GM13977 (cell line): Measurements from ENCODE around the gene MAPKAP1.

Source experiments
- DNase-seq: peaks from one replicate; pipeline ENCODE4 v3.0.0; 2012; ENCODE audit warnings: low spot score
- in situ Hi-C: fragments of 300-500 bp; cut with MboI; formaldehyde crosslinking; loops from one replicate; pipeline ENCODE4 v1.12.0; 2022; ENCODE audit warnings: low sequenced_read_pairs, low pct_unique_long_range_greater_than_20kb, mixed read lengths, inconsistent platforms; ENCODE audit not compliant: unreplicated experiment
- TF ChIP-seq, protein P1 (sequence below): IDR thresholded peaks from 2 replicates; pipeline ENCODE4 v1.5.1; 2012; ENCODE audit warnings: mild to moderate bottlenecking, control low read depth; ENCODE audit not compliant: insufficient read depth; ENCODE audit errors: extremely low read depth, missing control alignments

The MAPKAP1 gene

DNA sequence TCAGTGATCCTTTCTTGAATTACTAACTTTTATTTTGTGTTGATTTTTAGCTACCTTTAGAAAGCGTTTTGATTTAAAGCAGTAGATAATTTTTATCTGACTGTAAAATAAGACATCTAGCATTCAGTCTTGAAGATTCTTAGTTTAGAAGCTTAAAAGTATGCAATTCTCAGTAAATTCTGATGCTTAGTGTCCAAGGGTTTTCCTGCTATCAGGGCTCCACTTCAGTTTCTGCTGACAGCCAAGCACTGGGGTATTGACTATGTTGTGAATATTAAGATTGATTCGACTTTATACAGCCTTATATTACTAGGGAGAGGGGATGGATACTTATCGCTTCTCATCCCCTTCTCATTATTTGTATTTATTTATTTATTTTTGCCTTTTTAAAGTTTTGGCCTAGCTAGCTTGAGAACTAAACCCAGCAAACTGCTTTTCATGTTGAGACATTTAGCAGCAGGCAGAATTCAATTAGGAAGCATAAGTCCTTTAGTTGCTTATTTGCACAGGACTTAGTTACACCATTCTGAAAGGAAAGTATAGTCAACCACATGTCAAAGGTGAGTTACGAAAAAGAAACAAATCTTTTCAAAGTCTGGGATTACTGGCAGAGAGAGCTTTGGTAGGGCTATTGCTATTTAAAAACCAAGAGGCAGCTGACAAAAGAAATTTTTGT lies 43.1 kb upstream of the MAPKAP1 start:
- in situ Hi-C loops = no loop called here
- TF ChIP-seq, protein P1, sequence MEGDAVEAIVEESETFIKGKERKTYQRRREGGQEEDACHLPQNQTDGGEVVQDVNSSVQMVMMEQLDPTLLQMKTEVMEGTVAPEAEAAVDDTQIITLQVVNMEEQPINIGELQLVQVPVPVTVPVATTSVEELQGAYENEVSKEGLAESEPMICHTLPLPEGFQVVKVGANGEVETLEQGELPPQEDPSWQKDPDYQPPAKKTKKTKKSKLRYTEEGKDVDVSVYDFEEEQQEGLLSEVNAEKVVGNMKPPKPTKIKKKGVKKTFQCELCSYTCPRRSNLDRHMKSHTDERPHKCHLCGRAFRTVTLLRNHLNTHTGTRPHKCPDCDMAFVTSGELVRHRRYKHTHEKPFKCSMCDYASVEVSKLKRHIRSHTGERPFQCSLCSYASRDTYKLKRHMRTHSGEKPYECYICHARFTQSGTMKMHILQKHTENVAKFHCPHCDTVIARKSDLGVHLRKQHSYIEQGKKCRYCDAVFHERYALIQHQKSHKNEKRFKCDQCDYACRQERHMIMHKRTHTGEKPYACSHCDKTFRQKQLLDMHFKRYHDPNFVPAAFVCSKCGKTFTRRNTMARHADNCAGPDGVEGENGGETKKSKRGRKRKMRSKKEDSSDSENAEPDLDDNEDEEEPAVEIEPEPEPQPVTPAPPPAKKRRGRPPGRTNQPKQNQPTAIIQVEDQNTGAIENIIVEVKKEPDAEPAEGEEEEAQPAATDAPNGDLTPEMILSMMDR = no peak
- DNase-seq = no peak

DNA sequence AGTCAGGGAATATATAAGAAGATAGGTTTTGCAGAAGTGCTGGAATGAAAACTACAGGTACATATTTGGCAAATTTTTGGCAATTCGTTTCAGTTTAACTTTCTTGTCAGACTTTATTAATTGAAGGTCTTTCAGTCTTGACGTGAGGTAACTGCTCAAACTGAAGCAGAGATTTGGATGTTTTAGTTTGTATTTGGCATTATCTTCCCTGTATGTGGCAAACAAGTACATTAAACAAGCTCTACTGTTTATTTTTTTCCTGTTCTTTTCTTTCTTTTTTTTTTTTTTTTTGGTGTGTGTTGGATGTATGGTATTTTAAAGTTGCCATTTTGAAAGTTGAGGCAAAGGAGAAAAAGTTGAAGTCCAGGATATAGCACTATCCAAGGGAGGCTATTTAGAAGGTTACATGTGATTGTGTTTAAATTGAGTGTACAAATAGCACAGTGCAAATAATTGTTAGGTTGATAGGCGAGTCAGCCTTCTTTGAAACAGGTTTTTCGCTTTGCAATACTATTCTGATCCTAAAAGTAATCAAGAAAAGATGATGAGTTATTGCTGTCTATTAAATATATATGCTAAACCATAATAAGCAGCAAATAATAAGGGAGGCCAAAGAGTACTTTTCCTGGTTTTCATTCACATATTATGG lies 42.4 kb upstream of the MAPKAP1 start:
- DNase-seq = no peak
- TF ChIP-seq, protein P1 = no peak
- in situ Hi-C loops = no loop called here

DNA sequence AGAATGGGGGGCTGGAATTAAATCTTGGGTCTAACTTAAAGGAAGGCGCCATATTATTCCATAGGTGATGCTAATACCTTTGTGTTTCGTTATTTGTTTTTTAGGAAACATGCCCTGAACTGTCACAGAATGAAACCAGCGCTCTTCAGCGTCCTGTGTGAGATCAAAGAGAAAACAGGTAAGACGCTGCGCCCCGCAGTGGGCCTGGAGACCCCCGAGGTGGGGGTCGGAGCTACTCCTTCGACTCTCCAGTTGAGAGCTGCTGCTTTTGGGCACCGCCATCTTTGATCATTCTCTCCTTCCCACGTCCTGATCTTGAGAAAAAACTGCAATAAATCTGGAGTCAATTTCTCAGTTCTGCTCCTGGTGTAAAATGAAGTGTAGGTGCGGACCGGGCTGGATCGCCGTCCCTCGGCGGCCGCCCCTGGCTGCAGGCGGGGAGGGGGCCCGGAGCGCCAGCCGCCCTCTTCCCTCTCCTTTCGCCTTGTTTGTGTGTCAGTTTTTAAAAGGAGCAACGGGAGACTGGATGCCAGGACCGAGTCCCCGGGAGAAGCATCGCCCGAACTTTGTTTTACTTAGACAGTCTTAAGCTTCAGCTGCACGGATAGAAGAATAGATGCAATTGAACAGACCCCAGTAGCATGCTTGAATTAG lies 41.6 kb upstream of the MAPKAP1 start:
- in situ Hi-C loops = no loop called here
- TF ChIP-seq, protein P1 = no peak
- DNase-seq = no peak

DNA sequence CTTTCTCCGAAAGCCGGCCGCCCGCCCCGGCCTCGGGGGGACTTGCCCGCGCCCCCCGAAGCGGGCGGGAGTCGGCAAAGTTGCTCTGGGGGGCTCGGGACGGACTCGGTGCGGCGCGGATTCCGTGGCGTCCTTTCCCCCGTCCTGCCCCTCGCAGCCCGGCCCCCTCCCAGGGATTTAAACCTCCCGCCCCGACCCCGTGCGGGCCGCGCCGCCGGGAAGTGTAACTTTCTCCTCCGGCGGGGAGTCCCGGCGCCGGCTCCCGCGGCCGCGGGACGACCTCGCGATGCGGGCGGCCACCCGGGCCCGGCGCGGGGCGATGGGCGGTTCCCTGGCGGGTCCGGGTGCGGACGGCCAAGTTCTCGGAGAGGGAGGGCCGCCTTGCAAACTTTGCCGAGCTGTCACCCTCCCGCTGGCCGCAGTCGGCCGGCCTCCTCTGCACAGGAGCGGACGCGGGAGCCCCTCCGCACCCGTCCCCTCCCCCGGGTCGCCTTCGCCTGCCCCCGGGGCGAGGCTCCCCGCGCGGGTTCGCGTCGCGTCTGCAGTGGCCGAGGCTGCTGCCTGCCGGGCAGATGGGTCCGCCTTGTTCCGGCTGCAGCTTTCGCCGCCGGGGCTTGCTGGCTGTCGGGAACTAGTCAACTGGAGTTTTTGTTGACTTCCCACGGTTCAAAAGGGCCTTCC lies 40.9 kb upstream of the MAPKAP1 start:
- in situ Hi-C loops = no loop called here
- TF ChIP-seq, protein P1 = no peak
- peak; percentile 65 for DNase-seq

DNA sequence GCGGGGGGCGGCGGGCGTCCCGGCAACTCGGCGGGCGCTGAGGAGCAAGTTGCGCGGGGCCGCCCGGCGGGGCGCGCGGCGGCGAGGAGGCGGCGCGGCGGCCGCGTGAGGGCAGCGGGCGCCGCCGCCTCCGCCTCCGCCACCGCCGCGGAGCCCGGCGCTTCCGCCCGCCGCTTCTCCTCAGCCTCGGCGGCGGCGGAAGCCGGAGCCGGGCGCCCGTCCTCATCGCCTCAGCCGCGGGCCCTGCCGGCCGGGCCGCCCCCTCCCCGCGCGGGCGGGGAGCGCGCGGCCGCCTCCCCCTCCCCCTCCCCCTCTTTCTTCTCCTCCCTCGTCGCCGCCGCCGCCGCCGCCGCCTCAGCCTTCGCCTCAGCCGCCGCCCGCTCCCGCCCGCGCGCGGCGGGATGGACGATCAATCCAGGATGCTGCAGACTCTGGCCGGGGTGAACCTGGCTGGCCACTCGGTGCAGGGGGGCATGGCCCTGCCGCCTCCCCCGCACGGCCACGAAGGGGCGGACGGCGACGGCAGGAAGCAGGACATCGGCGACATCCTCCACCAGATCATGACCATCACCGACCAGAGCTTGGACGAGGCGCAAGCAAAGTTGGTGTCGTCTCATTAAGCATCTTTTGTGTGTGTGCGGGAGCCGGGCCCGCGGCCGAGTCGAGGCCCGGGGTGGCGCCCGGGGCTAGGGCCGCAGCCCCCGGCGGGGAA lies 40.2 kb upstream of the MAPKAP1 start, which contains the start of gene PBX3:
Gene PBX3, plus strand, starts transcription at position 321 of the 712 bp plus-strand sequence.
- DNase-seq = peak; percentile 82
- in situ Hi-C loops = no loop called here
- TF ChIP-seq, protein P1 = no peak

DNA sequence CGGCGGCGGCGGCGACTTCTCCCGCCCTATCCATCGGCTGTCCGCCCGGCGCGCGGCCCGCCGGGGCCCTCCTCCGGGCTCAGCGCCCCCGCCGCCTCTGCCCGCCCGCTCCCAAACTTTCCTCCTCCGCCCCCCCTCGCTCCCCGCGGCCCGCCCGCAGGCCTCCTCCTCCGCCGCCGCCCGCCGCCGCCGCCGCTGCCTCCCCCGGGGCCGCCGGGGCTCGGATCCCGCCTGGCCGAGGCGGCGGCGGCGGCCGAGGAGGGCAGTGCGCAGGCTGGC lies 39.7 kb upstream of the MAPKAP1 start:
- in situ Hi-C loops = no loop called here
- DNase-seq = no peak
- TF ChIP-seq, protein P1 = peak; percentile 4
